Measurements from ENCODE around the gene ADAMTS17.

- TF ChIP-seq CTCF (IDR thresholded peaks at IDR 0.05) (no peak), POLR2A (IDR thresholded peaks at IDR 0.05) (no peak)
These were observed 367.5 kb downstream of the ADAMTS17 start for GRCh38 chr15:99974246-99974645.
